Aorta (tissue), 5 donors: ENCODE results near the gene RSPH6A. TPM values are rescaled to one million over a fixed set of nuclear protein-coding genes. Genes with fewer than 3 reads are reported as not detected.
"Not testable (repeated sequence)": the region's sequence is repeated elsewhere in the genome, so short reads cannot be mapped to it uniquely, and the experiment has no call there.

Source experiments
- ATAC-seq: fragments of 200-7000 bp; cut with Tn5 transposase; one replicate; pipeline ENCODE4 v1.9.1; 2022; ENCODE audit warnings: moderate library complexity; ENCODE audit not compliant: low FRiP score
- DNase-seq, 2 donors: peaks; one replicate each; pipeline ENCODE4 v3.0.0-alpha.2; 2020
- H3K27ac ChIP-seq, 2 donors: one replicate each; pipeline ENCODE4 v1.5.1; 2013; ENCODE audit warnings: low read length in 2 of 2, mild to moderate bottlenecking in 2 of 2, moderate library complexity in 2 of 2, control low read depth in 1 of 2, inconsistent platforms in 1 of 2, low read depth in 1 of 2
- H3K27me3 ChIP-seq, 2 donors: one replicate each; pipeline ENCODE4 v1.6.1; 2013; ENCODE audit warnings: control low read depth in 1 of 2, low read length in 1 of 2, mild to moderate bottlenecking in 1 of 2, moderate library complexity in 1 of 2; ENCODE audit not compliant: insufficient read depth in 2 of 2, control insufficient read depth in 1 of 2
- H3K36me3 ChIP-seq, 2 donors: one replicate each; pipeline ENCODE4 v1.6.1; 2013; ENCODE audit warnings: control low read depth in 1 of 2, low read length in 1 of 2, mild to moderate bottlenecking in 1 of 2; ENCODE audit not compliant: insufficient read depth in 2 of 2, control insufficient read depth in 1 of 2
- H3K4me1 ChIP-seq, 2 donors: one replicate each; pipeline ENCODE4 v1.6.1; 2013; ENCODE audit warnings: low read length in 2 of 2, control low read depth in 1 of 2, mild to moderate bottlenecking in 1 of 2, moderate library complexity in 1 of 2; ENCODE audit not compliant: insufficient read depth in 2 of 2, control insufficient read depth in 1 of 2
- H3K4me3 ChIP-seq, 2 donors: one replicate each; pipeline ENCODE4 v1.5.1; 2013; ENCODE audit warnings: low read length in 2 of 2, control low read depth in 1 of 2, mild to moderate bottlenecking in 1 of 2
- H3K9me3 ChIP-seq: one replicate; pipeline ENCODE4 v1.6.1; 2013; ENCODE audit warnings: mild to moderate bottlenecking, low read length; ENCODE audit not compliant: control insufficient read depth
- WGBS, 2 donors: extraction: QIAGEN DNeasy Blood & Tissue Kit; methylation state at CpG; one replicate each; pipeline ENCODE4 v1.1.7; 2013; 5-methylcytosine and 5-hydroxymethylcytosine counted together
- intact Hi-C, 2 donors: fragments of 100-400 bp; cut with DNase I; formaldehyde crosslinking; loops; one replicate each; pipeline versions ENCODE4 v1.14.2 to v1.15.0; 2022
- polyA plus RNA-seq, 2 donors: library from polyadenylated mRNA; stranded (reverse); fragments of 200-250 nt; gene quantifications; one replicate each; pipeline ENCODE4 v1.2.3, GENCODE V29; 2013
- total RNA-seq, 2 donors: library from RNA; stranded (reverse); fragmentation: NEBNext Ultra II Directional; extraction: Animal tissue kit (Norgen Biotek cat#: 25700); gene quantifications; one replicate each; pipeline ENCODE4 v1.2.1, GENCODE V29; 2021
- donor health status: healthy with polysubstance abuse.
- donor health status: Bipolar disorder and iron deficiency.
- donor health status: DM: no; HTN: no; CAD: no.
- donor health status: DM: no; HTN: no; CAD: no.
- donor health status: DM: yes; HTN: yes; CAD: no.

Gene RSPH6A
- total and polyA plus RNA-seq, 4 donors: 0.15 to 0.23 TPM; not detected in 2

DNA sequence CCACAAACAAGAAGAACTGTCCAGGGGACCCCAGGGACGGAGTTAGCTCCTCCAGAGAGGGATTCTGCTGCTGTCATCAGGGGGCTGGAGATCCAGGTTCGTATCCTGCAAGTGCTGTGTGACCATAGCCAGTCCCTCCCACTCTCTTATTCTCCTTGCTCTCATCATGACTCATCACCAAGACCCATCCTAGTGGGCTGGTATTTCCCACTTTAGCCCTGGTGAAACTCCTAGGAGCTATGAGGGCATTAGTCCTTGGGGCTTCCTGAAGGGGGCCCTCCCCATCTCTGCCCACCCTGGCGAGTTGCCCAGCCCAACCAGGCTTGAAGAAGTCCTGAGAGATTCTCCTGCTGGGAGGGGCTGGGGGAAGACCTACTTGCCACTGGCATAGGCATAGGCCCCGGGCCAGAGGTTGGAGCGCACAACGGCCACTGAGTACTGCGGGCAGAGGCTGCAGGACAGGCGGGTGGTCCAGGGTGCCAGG lies 15.0 kb downstream of the RSPH6A start:
- H3K27me3 ChIP-seq: no peaks in the 10 kb centered on the region
- 78 to 82% methylated on average over 8 of the region's 8 CpGs for WGBS, 2 donors
- ATAC-seq (no peak), DNase-seq (peak in 1 of 2 donors; percentile 76)
- H3K9me3 ChIP-seq: no peaks in the 10 kb centered on the region
- no peak overlapping the region for H3K27ac ChIP-seq
- H3K4me3 ChIP-seq: no peak overlapping the region
- no peaks in the 10 kb centered on the region for H3K4me1 ChIP-seq
- H3K36me3 ChIP-seq: no peaks in the 10 kb centered on the region
- intact Hi-C loops: no loop called here

DNA sequence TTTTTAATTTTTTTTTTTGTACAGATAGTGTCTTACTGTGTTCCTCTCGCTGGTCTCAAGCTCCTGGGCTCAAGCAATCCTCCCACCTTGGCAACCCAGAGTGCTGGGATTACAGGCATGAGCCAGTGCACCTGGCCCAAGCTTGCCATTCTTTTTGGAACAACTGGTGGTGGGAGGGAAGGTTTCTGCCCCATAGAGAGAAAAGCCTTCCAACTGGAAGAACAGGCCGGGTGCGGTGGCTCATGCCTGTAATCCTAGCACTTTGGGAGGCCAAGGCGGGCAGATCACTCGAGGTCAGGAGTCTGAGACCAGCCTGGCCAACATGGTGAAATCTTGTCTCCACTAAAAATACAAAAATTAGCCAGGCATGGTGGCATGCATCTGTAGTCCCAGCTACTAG lies 15.6 kb downstream of the RSPH6A start:
- not testable (repeated sequence) for H3K27me3 ChIP-seq, H3K4me3 ChIP-seq, ATAC-seq, DNase-seq, H3K4me1 ChIP-seq, H3K27ac ChIP-seq, H3K36me3 ChIP-seq, H3K9me3 ChIP-seq
- intact Hi-C loops: loop anchor here (1.0 to 2.0 kb wide), 2 partner anchors 29 kb away; no protein-coding TSS in a partner anchor
- 89 to 90% methylated on average over 5 of the region's 5 CpGs for WGBS, 2 donors

DNA sequence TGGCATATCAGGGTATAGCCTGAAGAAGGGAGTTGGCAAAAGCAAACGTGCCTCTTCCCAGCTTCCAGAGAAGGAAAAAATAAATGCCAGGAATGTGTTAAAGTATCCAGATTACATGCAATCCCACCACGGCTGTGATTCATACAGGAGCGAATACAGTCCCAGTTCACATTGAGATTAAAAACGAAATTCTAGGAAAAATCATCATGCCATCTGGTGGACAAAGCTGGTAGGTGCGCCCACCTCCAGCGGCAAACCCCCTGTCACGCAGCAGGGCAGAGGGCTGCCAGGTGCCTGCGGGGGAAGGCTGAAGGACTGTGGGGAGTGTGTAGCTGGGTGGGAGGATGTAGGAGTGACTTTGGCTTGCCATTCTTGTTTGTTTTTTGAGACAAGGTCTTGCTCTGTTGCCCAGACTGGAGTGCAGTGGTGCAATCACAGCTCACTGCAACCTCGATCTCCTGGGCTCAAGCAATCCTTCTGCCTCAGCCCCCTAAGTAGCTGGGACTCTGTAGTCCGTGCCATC lies 16.1 kb downstream of the RSPH6A start:
- peak; percentile 91 for ATAC-seq
- intact Hi-C loops: loop anchor here (1.0 to 2.0 kb wide), 2 partner anchors 28 to 29 kb away; no protein-coding TSS in a partner anchor
- H3K27me3 ChIP-seq: no peaks in the 10 kb centered on the region

DNA sequence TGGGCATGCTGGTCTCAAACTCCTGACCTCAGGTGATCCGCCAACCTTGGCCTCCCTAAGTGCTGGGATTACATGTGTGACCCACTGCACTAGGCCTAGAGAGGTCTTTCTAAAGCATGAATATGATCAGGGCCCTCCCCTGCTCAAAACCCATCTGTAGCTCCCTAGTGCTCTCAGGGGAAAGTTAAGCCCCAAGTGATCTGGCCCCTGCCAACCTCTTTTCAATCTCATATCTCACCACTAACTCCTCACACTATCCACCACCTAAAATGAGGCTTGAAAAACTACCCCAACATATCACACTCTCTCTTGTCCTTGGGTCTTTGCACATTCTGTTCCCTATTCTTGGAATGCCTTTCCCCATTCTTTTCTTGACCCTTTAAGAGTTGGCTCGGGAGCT lies 20.5 kb downstream of the RSPH6A start:
- WGBS, 2 donors: 79 to 85% methylated on average over 2 of the region's 2 CpGs
- intact Hi-C loops: no loop called here
- ATAC-seq: no peak

More for the DNA sequence above, 16.1 kb downstream of the RSPH6A start:
- Histone ChIP-seq H3K9me3 (no peaks in the 10 kb centered on the region), H3K27ac (no peak overlapping the region), H3K4me1 (no peaks in the 10 kb centered on the region), H3K36me3 (no peaks in the 10 kb centered on the region), H3K4me3 (no peak overlapping the region)
- 6 to 7% methylated on average over 10 of the region's 10 CpGs for WGBS, 2 donors
- DNase-seq: peak; percentile 76 to 80

DNA sequence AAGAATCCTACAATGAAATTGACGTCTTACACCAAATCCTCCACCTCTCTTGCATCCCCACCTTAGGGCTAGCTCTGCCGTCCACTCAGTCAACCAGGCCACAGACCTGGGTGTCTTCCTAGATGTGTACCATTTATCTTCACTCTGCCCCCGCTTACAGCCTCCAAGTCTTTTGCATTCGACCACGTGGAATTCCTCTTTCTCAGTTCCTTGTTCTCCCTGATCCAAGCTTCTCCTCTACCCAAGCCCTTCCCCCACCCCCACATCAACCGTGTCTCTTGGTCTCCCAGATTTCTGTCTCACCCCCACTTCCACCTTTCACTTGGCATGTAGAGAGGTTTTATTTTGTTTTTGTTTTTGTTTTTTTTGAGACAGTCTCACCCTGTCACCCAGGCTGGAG lies 21.2 kb downstream of the RSPH6A start:
- H3K27ac ChIP-seq: no peak overlapping the region
- no peaks in the 10 kb centered on the region for H3K27me3 ChIP-seq
- H3K4me1 ChIP-seq: no peaks in the 10 kb centered on the region
- no peak for ATAC-seq
- no peak overlapping the region for H3K4me3 ChIP-seq
- DNase-seq: no peak
- intact Hi-C loops: no loop called here
- no peaks in the 10 kb centered on the region for H3K9me3 ChIP-seq
- H3K36me3 ChIP-seq: no peaks in the 10 kb centered on the region
- WGBS, 2 donors: 57 to 58% methylated on average over 6 of the region's 6 CpGs

More for the DNA sequence above, 20.5 kb downstream of the RSPH6A start:
- Histone ChIP-seq H3K27me3 (no peaks in the 10 kb centered on the region), H3K9me3 (no peaks in the 10 kb centered on the region), H3K27ac (no peak overlapping the region), H3K4me1 (no peaks in the 10 kb centered on the region), H3K4me3 (no peak overlapping the region), H3K36me3 (no peaks in the 10 kb centered on the region)
- DNase-seq: no peak

DNA sequence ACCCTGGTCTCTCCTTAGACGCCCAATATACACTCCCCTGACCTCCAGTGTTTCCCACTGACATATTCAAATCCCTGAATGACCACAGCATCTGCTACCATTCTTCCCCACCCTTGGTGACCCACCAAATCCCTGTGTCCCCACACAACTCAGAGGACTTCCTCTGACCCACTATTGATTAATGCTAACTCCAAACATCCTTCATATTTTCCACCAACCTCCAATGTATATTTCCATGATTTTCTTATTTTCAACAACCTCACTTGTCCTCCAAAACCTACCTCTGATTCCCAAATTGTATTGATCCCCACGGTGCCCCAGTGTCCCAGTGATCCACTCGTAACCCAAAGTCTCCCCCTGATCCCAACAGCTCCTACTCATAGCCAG lies 21.9 kb downstream of the RSPH6A start:
- WGBS, 2 donors: 39 to 41% methylated on average over 3 of the region's 3 CpGs
- intact Hi-C loops: no loop called here
- H3K27me3 ChIP-seq: no peaks in the 10 kb centered on the region
- ATAC-seq (no peak), DNase-seq (no peak)
- no peaks in the 10 kb centered on the region for H3K4me1 ChIP-seq
- no peak overlapping the region for H3K4me3 ChIP-seq
- H3K36me3 ChIP-seq: no peaks in the 10 kb centered on the region
- no peaks in the 10 kb centered on the region for H3K9me3 ChIP-seq
- no peak overlapping the region for H3K27ac ChIP-seq

DNA sequence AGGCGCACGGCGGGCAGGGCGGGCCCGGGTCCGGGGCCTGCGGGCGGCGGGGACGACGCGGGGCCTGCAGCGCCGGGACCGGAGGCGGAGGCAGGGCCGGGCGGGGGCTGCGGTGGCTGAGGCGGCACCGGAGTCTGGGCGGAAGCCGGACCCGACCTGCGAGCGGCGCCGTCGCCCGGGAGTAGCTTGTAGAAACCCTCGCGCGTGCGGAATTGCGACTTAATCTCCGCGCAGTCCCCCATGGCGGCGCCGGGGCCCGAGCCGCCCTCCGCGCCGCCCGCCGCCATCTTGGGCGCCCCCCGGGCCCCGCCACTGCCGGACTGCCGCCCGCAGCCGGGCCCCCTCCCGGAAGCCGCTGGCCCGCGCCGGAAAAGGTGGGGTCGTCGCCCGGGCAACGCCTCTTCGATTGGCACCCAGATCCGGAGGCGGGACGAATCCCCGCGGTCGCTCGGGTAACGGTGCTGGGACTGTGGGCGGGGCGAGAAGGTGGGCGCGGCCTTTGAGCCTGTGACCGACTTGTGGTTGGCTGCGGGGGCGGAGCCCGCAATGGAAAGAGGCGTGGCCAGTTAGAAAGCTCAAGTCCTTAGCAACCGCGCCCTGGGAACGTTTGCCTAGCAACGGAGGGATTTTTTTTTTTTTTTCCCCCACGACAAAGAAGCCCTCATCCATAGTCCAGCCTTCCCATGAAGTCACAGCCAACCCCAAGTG lies 22.5 kb downstream of the RSPH6A start, which contains the start of gene DMWD:
Gene DMWD (minus strand): TSS at position 376 of the 708 bp plus-strand sequence. CDS start 89 bp downstream, at position 287.
- DNase-seq (peak; percentile 99 to 100), ATAC-seq (peak; percentile 99)
- Histone ChIP-seq H3K4me1 (no peaks in the 10 kb centered on the region), H3K27ac (peak within 1 kb of the TSS in 1 of 2 donors; percentile 39), H3K36me3 (no peaks in the 10 kb centered on the region), H3K27me3 (no peaks in the 10 kb centered on the region), H3K4me3 (peak within 1 kb of the TSS; percentile 71 to 79), H3K9me3 (no peaks in the 10 kb centered on the region)
- intact Hi-C loops: no loop called here
- 1% methylated on average over 52 to 86 of the region's 86 CpGs for WGBS, 2 donors

DNA sequence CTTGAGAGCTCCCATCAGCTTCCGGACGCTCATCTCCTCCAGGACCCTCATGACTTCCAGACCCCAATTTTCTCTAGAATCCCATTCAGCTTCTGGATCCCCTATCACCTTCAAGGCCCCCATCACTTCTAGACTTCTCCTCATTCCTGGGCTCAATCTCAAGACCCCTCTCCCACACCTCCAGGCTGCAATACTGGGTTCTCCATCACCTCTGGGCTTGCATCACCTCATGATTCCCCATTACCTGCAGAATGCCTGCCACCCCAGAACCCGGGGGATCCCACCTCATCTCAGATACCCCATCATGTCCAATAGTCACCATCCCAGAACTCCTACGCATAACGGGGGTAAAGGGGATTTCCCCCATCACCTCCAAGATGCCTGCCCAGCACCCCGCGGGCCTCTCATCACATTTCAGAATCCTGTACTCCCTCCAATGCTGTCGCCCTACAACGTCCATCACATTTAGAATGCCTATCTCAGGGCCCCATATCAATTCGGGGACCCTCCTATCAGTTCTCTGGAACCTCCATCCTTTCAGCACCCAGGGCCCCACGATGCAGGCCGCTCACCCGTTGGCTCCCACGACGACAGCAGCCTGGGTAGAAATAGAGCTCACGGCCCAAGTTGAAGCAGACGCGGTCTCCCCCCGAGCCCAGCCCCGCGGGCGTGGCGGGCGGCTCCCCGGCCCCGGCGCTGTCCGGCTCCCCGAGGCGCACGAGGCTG lies 23.2 kb downstream of the RSPH6A start:
- no peaks in the 10 kb centered on the region for H3K4me1 ChIP-seq
- no peaks in the 10 kb centered on the region for H3K27me3 ChIP-seq
- DNase-seq (no peak), ATAC-seq (no peak)
- peak overlapping the region; percentile 71 to 79 for H3K4me3 ChIP-seq
- no peaks in the 10 kb centered on the region for H3K36me3 ChIP-seq
- H3K27ac ChIP-seq: peak overlapping the region in 1 of 2 donors; percentile 6
- intact Hi-C loops: no loop called here
- H3K9me3 ChIP-seq: no peaks in the 10 kb centered on the region
- WGBS, 2 donors: 5 to 6% methylated on average over 28 to 31 of the region's 31 CpGs
